GM15510 (cell line): ENCODE data around the gene NAPEPLD.

ENCODE experiments used
- POLR2A ChIP-seq: IDR thresholded peaks from 3 replicates; pipeline ENCODE4 v1.6.1; 2011; ENCODE audit warnings: borderline replicate concordance; ENCODE audit not compliant: insufficient read length; ENCODE audit errors: extremely low read depth

NAPEPLD gene

GRCh38 chr7:103051519-103051918 is 97.4 kb downstream of the NAPEPLD start:
- no peak for TF ChIP-seq POLR2A
